Glomerular endothelial cell (primary cell): ENCODE data around the gene SRRT. TPM values are rescaled to one million over a fixed set of nuclear protein-coding genes. Genes with fewer than 3 reads are reported as not detected.

Experiments used
- DNase-seq: peaks from one replicate; pipeline ENCODE4 v3.0.0-alpha.2; 2011; ENCODE audit warnings: low read depth, low spot score; ENCODE audit errors: extremely low read depth
- total RNA-seq: library from RNA; depleted of rRNA; stranded (reverse); fragments of >200 nt; gene quantifications from 2 replicates; pipeline ENCODE4 v1.2.3, GENCODE V29; 2015

Gene SRRT
- total RNA-seq, 1 donor from 2014 or later, result 79.4 TPM

GRCh38 chr7:100880645-100881044 is 5.7 kb downstream of the SRRT start:
- no peak for DNase-seq

DNA sequence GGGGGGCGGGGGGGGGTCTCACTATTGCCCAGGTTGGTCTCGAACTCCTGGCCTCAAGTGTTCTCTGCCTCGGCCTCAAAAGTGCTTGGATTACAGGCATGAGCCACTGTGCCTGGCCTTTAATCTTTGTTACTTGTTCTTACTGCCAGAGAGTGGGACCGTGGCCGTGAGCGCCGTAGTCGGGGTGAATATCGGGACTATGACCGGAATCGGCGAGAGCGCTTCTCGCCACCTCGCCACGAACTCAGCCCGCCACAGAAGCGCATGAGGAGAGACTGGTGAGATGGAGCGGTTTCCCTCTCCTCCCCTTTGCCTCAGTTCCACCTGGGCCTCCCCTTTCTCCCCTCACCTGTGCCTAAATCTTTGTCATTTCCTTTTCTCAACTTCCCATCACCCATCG is 6.2 kb downstream of the SRRT start:
- DNase-seq, result no peak

GRCh38 chr7:100882201-100882600 is 7.3 kb downstream of the SRRT start:
- no peak for DNase-seq

GRCh38 chr7:100882785-100883526 is 8.1 kb downstream of the SRRT start:
- DNase-seq, result no peak

DNA sequence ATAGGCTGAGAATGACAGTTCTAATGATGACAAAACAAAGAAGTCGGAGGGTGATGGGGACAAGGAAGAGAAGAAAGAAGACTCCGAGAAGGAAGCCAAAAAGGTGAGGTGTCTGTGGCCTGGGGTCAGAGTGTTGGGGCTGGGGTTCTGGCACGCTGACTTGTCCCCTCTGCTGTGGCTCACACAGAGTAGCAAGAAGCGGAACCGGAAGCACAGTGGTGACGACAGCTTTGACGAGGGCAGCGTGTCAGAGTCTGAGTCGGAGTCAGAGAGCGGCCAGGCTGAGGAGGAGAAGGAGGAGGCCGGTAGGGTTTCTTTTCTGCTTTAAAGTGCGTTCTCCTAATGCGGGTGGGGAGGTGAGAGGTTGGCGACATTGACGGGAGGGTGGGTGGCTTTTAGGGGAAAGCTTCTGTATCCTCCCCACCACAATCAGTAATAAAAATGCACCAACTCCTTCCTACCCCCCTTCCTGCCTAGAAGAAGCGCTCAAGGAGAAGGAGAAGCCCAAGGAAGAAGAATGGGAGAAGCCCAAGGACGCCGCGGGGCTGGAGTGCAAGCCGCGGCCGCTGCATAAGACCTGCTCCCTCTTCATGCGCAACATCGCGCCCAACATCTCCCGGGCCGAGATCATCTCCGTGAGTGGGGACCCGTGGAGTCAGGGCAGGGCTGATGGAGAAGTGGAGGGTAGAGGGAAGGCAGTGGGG is 10.0 kb downstream of the SRRT start:
- DNase-seq, result no peak

DNA sequence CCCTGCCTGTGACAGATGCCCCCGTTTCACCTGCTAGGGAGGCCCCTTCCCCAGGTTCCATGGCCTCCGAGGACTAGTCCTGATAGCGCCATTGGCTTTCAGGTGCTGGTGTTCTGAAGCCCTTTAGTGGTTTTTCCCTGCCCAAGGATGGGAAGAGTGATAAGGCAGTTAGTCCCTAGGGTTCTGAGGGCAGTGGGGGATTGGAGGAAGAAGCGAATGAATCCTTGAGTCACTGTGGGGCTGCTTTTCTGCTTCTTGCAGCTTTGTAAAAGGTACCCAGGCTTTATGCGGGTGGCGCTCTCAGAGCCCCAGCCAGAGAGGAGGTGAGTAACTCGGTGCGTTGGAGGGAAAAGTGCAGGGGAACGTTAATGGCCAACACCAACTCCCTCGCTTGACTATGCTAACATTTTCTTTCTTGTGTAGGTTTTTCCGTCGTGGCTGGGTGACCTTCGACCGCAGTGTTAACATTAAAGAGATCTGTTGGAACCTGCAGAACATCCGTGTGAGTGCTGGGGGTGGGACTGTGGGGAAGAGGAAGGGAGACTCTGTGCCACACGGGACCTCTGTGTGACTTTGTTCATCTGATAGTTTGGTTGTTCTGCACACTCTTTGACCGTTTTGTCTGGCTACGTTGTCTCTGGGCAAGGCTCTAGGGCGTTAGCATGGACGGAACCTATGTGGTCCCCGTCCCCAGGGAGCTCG is 10.7 kb downstream of the SRRT start:
- DNase-seq, result no peak

DNA sequence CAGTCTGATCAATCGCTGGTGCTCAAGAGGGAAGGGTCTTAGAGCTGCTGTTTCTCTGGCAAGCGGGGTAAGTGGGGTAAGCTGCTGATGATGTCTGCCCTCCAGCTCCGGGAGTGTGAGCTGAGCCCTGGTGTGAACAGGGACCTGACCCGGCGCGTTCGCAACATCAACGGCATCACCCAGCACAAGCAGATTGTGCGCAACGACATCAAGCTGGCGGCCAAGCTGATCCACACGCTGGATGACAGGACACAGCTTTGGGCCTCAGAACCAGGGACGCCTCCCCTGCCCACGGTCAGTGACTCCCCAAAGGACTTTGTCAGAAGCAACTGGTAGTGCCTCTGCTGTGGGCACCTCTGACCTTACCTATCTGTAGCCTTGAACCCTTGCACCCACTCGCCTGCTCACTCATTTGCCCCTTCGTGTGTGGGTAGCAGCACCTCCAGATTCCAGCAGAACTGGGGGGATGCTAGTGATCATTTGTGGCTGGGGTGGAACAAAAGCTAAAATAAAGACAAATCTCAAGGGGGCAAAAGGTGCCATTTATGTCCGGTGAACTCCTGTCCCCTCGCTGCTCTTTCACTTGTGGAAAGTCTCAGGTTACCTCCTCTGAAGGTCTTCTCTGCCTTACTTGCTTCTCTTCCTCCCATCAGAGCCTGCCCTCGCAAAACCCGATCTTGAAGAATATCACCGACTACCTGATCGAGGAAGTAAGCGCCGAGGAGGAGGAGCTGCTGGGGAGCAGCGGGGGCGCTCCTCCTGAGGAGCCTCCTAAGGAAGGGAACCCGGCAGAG is 11.4 kb downstream of the SRRT start:
- no peak for DNase-seq

DNA sequence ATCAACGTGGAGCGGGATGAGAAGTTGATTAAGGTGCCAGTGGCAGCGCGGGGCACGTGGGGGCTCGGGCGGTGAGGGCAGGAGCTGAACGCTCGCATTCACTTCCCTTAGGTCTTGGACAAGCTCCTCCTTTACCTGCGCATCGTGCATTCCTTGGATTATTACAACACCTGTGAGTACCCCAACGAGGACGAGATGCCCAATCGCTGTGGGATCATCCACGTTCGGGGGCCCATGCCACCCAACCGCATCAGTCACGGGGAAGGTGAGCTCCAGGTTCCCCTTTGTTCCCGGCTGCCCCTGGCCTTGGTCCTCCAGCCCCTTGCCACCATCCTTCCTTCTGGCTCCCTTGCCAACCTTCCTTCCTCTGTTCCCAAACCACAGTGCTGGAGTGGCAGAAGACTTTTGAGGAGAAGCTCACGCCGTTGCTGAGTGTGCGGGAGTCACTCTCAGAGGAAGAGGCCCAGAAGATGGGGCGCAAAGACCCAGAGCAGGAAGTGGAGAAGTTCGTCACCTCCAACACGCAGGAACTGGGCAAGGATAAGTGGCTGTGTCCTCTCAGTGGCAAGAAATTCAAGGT is 12.1 kb downstream of the SRRT start:
- DNase-seq, result no peak

- no peak for DNase-seq
Observed at GRCh38 chr7:100887516-100888290, 12.8 kb downstream of the SRRT start.

GRCh38 chr7:100888291-100888987 is 13.5 kb downstream of the SRRT start:
- no peak for DNase-seq

DNA sequence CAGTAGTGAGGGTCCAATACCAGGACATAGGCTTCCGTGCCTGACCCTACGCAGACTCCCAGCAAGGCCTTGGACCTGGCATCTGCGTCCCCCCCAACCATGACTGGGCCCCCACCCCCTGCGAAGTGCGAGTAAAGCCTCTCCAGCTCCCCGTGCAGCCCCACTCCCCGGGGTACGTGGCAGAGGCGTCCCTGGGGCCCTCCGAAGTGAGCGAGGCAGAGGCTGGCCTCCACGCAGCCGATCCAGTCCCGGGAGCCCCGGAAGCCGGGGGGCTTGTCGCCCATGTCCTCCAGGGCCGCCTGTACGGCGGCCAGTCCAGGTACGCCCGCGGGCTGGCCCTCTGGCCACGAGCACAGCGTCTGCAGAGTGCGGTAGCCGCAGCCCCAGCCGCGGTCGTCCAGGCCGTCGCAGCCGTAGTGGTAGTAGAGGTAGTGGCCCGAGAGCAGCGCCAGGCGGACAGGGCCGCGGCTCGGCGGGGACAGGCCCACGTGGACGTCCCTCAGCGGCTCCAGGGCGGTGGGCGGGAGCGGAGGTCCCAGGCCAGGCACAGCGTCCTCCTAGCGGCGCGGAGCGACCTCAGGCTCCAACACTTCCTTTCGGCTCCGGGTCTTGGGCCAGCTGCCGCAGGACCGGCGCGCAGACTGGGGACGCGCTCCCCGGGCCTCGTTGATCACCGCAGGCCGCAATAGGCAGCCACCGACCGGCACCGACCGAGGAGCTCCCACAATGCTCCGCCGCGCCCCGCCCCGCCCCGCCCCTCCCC is 14.3 kb downstream of the SRRT start, which contains the start of gene UFSP1:
Gene UFSP1 (minus strand): TSS at position 728 of the 763 bp plus-strand sequence. CDS start 444 bp downstream, at position 284.
- DNase-seq, result no peak

- DNase-seq, result no peak
Observed at GRCh38 chr7:100890653-100891567, 16.0 kb downstream of the SRRT start.

- DNase-seq, result no peak
Observed at GRCh38 chr7:100891568-100892247, 16.8 kb downstream of the SRRT start.

DNA sequence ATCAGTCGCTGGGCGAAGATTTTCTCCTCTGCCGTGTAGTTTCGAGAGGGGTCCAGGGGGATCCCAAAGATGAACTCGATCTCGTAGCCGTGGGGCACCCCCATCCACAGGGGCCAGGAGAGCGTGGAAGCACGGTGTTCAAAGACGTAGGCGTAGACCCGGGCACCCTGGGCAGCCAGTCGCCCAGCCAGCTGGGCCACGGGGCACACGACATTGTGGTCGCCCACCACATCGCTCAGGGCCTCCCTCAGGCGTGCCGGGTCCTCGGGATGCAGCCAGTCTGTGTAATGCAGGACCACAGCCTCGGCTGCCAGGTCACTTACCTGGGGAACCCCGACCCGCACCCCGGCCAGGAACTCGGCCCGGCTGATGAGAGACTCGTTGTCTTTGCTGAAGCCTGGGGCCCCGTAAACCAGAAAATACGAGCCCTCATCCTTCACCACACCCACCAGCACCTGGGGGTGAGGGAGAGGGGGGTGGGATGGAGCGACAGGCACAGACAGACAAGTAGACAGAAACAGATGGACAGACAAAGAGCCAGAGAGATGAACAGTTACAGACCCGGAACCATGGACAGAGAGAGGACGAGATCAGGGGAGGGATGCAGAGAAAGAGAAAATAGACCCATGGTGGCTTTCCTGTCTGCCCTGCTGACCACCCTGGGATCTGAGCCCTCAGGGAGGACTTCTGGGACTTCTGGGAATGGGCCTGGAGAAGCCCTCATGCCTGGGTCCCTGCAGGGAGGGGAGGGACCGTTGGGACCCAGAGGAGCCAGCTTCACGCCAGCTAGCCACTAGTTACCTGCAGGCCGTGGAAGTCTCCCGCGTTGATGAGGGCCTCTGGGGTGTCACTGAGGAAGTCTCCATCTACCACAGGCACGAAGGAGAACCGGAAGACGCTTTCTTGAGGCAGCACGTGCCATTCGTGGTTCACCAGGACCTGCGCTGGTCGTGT is 17.7 kb downstream of the SRRT start:
- DNase-seq, result no peak

GRCh38 chr7:100893318-100893895 is 18.5 kb downstream of the SRRT start:
- no peak for DNase-seq
